ENCODE data around the gene SLK. TPM values are rescaled to one million over a fixed set of nuclear protein-coding genes. Genes with fewer than 3 reads are reported as not detected.

The SLK gene
- total RNA-seq, 4 donors from 2014 or later = 68.1 to 120 (median 80.4) TPM

DNA sequence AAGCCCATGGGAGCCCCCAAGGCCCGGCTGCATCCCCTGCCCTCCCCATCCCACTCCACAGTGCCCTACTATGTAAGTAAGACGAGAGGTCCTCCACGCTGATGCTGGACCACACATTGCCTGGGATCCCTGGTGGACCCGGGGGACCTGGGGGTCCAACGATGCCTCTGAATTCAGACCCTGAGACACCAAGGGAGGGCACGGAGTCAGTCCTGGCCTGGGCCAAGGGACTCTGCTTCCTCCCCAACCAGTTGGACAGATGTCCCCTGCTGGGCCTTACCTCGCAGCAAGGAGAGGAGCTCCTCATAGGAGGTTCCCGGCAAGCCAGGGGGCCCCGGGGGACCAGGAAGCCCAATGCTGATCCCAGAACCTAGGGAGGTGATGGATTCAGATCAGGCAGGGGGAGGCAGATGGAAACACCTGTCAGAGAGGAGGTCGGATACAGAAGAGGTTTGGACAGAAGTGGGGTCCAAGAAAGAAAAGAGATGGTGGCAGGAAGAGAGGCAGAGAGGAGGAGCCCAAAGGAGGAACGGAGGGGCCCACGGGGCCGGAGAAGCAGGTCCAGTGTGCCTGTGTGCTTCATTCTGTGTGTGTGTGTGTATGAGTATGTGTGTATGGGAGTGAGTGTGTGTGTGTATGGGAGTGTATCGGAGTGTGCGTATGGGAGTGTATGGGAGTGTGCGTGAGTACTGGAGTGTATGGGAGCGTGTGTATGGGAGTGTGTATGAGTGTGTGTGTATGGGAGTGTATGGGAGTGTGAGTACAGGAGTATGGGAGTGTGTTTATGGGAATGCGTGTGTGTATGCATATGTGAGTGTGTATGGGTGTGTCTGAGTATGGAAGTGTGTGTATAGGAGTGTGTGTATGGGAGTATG, 68.5 kb downstream of the SLK start:
- H3K36me3 ChIP-seq = peaks cover 3 to 59% (median 17%) of the 10 kb centered on the region in 3 donors
- intact Hi-C loops (cut with DNase I) = no loop called here
- no peaks in the 10 kb centered on the region for H3K4me1 ChIP-seq
- H3K4me3 ChIP-seq = no peak overlapping the region
- no peak overlapping the region for H3K27ac ChIP-seq
- H3K27me3 ChIP-seq = no peaks in the 10 kb centered on the region
- no peaks in the 10 kb centered on the region for H3K9me3 ChIP-seq
- 75 to 80% methylated on average over 12 of the region's 18 CpGs for WGBS, 2 donors
- TF ChIP-seq CTCF (IDR thresholded peaks at IDR 0.05) = no peak
- TF ChIP-seq POLR2A (IDR thresholded peaks at IDR 0.05) = no peak
- DNase-seq = no peak

DNA sequence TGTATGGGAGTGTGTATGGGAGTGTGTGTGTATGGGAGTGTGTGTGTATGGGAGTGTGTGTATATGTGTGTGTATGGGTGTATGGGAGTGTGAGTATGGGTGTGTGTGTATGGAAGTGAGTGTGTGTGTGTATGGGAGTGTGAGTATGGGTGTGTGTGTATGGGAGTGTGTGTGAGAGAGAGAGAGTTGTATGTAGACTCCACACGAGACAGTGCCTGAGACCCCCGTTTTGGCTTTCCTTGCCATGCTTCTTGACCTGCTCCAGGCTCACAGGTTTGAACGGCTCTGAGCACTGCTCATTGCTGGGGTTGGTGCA, 69.1 kb downstream of the SLK start:
- no peak overlapping the region for H3K27ac ChIP-seq
- H3K4me3 ChIP-seq = no peak overlapping the region
- WGBS, 2 donors = 53 to 67% methylated on average over 3 of the region's 3 CpGs
- H3K27me3 ChIP-seq = no peaks in the 10 kb centered on the region
- H3K4me1 ChIP-seq = no peaks in the 10 kb centered on the region
- intact Hi-C loops (cut with DNase I) = no loop called here
- H3K36me3 ChIP-seq = peaks cover 3 to 54% (median 17%) of the 10 kb centered on the region in 3 donors
- no peaks in the 10 kb centered on the region for H3K9me3 ChIP-seq
- TF ChIP-seq POLR2A (IDR thresholded peaks at IDR 0.05) (no peak), CTCF (IDR thresholded peaks at IDR 0.05) (no peak)
- DNase-seq = no peak

DNA sequence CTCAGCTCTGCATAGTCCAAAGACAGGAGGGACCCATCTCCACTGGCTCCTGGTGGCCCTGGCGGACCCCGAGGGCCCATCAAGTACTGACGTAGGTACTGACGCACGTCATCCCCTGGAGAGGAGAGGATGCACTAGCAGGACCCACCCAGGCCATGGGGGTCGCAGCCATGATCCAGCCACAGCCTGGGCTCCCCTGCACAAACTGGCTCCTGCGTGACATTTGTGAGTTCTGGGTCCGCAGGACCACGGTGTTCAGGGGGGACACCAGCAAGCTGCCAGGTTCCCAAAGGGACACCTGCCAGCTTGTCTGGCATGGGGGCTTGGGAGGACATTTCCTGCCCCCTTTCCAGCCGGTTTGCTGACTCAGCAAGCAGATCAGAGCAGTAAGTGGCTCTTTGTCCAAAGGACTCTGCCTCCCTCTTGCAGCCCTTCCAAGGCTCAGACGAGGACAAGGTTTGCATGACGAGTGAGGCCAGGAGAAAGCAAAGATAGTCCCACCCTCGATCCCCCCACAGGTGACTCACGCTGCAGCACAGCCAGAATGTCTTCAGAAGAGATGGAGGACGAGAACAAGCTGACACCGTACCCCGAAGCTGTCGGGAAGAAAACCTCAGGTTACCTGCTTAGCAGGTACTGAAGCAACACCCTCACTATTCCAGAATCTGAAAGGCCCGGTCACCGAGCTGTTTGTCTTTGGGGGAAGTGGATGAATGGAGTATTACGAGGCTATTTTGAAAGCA, 69.7 kb downstream of the SLK start:
- Histone ChIP-seq H3K27me3 (no peaks in the 10 kb centered on the region), H3K27ac (no peak overlapping the region), H3K4me3 (no peak overlapping the region), H3K9me3 (no peaks in the 10 kb centered on the region), H3K36me3 (peaks cover 3 to 54% (median 17%) of the 10 kb centered on the region in 3 donors), H3K4me1 (no peaks in the 10 kb centered on the region)
- TF ChIP-seq CTCF (IDR thresholded peaks at IDR 0.05) (no peak), POLR2A (IDR thresholded peaks at IDR 0.05) (no peak)
- WGBS, 2 donors = 73 to 74% methylated on average over 11 to 18 of the region's 21 CpGs
- intact Hi-C loops (cut with DNase I) = no loop called here
- DNase-seq = no peak

DNA sequence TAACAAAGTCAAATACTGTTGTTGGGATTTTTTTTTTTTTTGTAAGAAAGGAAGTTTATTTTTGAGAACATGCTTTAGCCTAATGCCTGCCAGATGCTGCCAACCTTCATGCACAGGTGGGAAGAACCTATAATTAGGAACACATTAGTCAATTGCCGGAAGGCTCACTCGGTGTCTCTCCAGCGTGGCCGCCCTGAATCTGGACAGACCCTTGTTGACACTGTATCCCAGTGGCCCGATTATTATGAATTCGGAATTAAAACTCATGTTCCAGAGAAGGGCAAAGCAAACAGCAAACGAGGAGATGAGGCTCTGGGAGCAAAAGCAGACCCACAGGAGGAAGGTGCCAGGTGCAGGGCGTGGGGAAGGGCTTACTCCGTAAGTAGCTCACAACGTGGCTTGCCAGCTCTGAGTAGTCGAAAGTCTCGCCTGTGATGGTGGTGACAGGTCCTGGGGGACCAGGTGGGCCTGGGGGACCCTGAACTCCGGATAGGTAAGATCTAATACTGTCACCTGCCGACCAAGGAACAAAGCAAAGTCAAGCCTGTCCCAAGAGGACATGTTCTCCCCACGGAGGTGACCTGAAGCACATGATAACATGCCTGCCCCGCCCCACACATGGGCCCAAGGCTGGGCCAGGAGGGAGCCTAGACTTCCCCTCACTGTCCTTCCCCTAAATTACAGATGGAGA, 70.5 kb downstream of the SLK start:
- H3K27me3 ChIP-seq = no peaks in the 10 kb centered on the region
- TF ChIP-seq CTCF (IDR thresholded peaks at IDR 0.05) (no peak), POLR2A (IDR thresholded peaks at IDR 0.05) (no peak)
- H3K4me3 ChIP-seq = no peak overlapping the region
- H3K4me1 ChIP-seq = no peaks in the 10 kb centered on the region
- peaks cover 2 to 53% (median 15%) of the 10 kb centered on the region in 3 donors for H3K36me3 ChIP-seq
- no peak overlapping the region for H3K27ac ChIP-seq
- H3K9me3 ChIP-seq = no peaks in the 10 kb centered on the region
- 69 to 75% methylated on average over 13 to 14 of the region's 16 CpGs for WGBS, 2 donors
- intact Hi-C loops (cut with DNase I) = no loop called here
- DNase-seq = no peak

- intact Hi-C loops (cut with DNase I) = no loop called here
- Histone ChIP-seq H3K9me3 (no peaks in the 10 kb centered on the region), H3K27me3 (no peaks in the 10 kb centered on the region), H3K27ac (no peak overlapping the region), H3K36me3 (peaks cover 0 to 43% (median 5%) of the 10 kb centered on the region in 3 donors), H3K4me3 (no peak overlapping the region), H3K4me1 (no peaks in the 10 kb centered on the region)
- 92 to 100% methylated on average over 4 to 6 of the region's 8 CpGs for WGBS, 2 donors
- no peak for TF ChIP-seq CTCF (IDR thresholded peaks at IDR 0.05)
- TF ChIP-seq POLR2A (IDR thresholded peaks at IDR 0.05) = no peak
- no peak for DNase-seq
These were observed 71.6 kb downstream of the SLK start for GRCh38 chr10:104038537-104038936.
